IMR-90 (cell line): ENCODE measurements around the gene SEZ6L. TPM values are rescaled to one million over a fixed set of nuclear protein-coding genes. Genes with fewer than 3 reads are reported as not detected.

ENCODE experiments used
- ATAC-seq: fragments of 200-7000 bp; cut with Tn5 transposase; 2 replicates; pipeline ENCODE4 v1.9.1; 2020; ENCODE audit warnings: low read depth, mild to moderate bottlenecking, moderate library complexity
- BruUV-seq: library from RNA; stranded (reverse); fragments of 400-500 nt; replicated peaks from 2 replicates; lab custom pipeline; 2021; lab: Mats Ljungman, UMichigan
- CTCF ChIA-PET: fragments of 300-600 bp; formaldehyde crosslinking; extraction: SDS; loops from one replicate; lab custom pipeline; 2021; ENCODE audit warnings: antibody characterized with exemption; lab: Yijun Ruan, JAX
- POLR2A ChIA-PET: fragments of 300-600 bp; sonication (Branson Sonifier 250); formaldehyde crosslinking; loops from one replicate; lab custom pipeline; 2022; ENCODE audit warnings: antibody characterized with exemption; ENCODE audit not compliant: unreplicated experiment; lab: Charles Lee
- DNase-seq: peaks from one replicate; pipeline ENCODE4 v3.0.0; 2013
- H2AFZ ChIP-seq: replicated peaks from 2 replicates; pipeline ENCODE3; 2013; ENCODE audit warnings: low read length, mild to moderate bottlenecking; ENCODE audit not compliant: poor library complexity
- H2AK5ac ChIP-seq: 2 replicates; pipeline ENCODE4 v1.6.1; 2013; ENCODE audit warnings: low read depth, low read length, inconsistent platforms
- H2AK9ac ChIP-seq: replicated peaks from 2 replicates; pipeline ENCODE3; 2013; ENCODE audit warnings: mild to moderate bottlenecking, low read depth, low read length, moderate library complexity; ENCODE audit not compliant: poor library complexity
- H2BK120ac ChIP-seq: 2 replicates; pipeline ENCODE4 v1.6.1; 2013; ENCODE audit warnings: low read depth, low read length, inconsistent platforms
- H2BK15ac ChIP-seq: 3 replicates; pipeline ENCODE4 v1.6.1; 2013; ENCODE audit warnings: low read depth, low read length, inconsistent platforms
- H2BK20ac ChIP-seq: 2 replicates; pipeline ENCODE4 v1.6.1; 2013; ENCODE audit warnings: low read depth, mild to moderate bottlenecking, inconsistent platforms, low read length, moderate library complexity
- H2BK5ac ChIP-seq: 2 replicates; pipeline ENCODE4 v1.6.1; 2013; ENCODE audit warnings: mild to moderate bottlenecking, low read depth, low read length, inconsistent platforms; ENCODE audit not compliant: poor library complexity, severe bottlenecking
- H3K14ac ChIP-seq: replicated peaks from 2 replicates; pipeline ENCODE4 v1.6.1; 2013; ENCODE audit warnings: low read depth, low read length, inconsistent platforms
- H3K18ac ChIP-seq: 2 replicates; pipeline ENCODE4 v1.6.1; 2013; ENCODE audit warnings: low read depth, low read length, control low read depth
- H3K23ac ChIP-seq: 2 replicates; pipeline ENCODE4 v1.6.1; 2013; ENCODE audit warnings: low read depth, low read length, inconsistent platforms
- H3K27ac ChIP-seq: 2 replicates; pipeline ENCODE4 v1.5.1; 2013; ENCODE audit warnings: mild to moderate bottlenecking, control low read depth, low read length; ENCODE audit not compliant: insufficient read depth
- H3K27me3 ChIP-seq: 2 replicates; pipeline ENCODE4 v1.6.1; 2013; ENCODE audit warnings: low read length; ENCODE audit not compliant: control insufficient read depth, insufficient read depth
- H3K36me3 ChIP-seq: 2 replicates; pipeline ENCODE4 v1.6.1; 2013; ENCODE audit warnings: low read length, mixed read lengths; ENCODE audit not compliant: control insufficient read depth, insufficient read depth
- H3K4ac ChIP-seq: 2 replicates; pipeline ENCODE4 v1.6.1; 2013; ENCODE audit warnings: low read depth, low read length, inconsistent platforms
- H3K4me1 ChIP-seq: 2 replicates; pipeline ENCODE4 v1.6.1; 2013; ENCODE audit warnings: low read length, mixed read lengths; ENCODE audit not compliant: control insufficient read depth, insufficient read depth
- H3K4me2 ChIP-seq: 2 replicates; pipeline ENCODE4 v1.6.1; 2013; ENCODE audit warnings: low read depth, mild to moderate bottlenecking, control low read depth, low read length, moderate library complexity
- H3K4me3 ChIP-seq: 2 replicates; pipeline ENCODE4 v1.5.1; 2013; ENCODE audit warnings: low read depth, mild to moderate bottlenecking, control low read depth, low read length, moderate library complexity; ENCODE audit not compliant: insufficient read depth
- H3K56ac ChIP-seq: 2 replicates; pipeline ENCODE4 v1.6.1; 2013; ENCODE audit warnings: low read length, inconsistent platforms; ENCODE audit not compliant: insufficient read depth; ENCODE audit errors: extremely low read depth
- H3K79me1 ChIP-seq, 2 experiments: 2 replicates each; pipeline ENCODE4 v1.6.1; 2013; ENCODE audit warnings: low read length in 2 of 2, inconsistent platforms in 1 of 2, low read depth in 1 of 2
- H3K9ac ChIP-seq: 2 replicates; pipeline ENCODE4 v1.6.1; 2013; ENCODE audit warnings: low read depth, low read length, control low read depth
- H3K9me1 ChIP-seq: 2 replicates; pipeline ENCODE4 v1.6.1; 2013; ENCODE audit warnings: low read length, inconsistent platforms; ENCODE audit not compliant: insufficient read depth
- H3K9me3 ChIP-seq: 2 replicates; pipeline ENCODE4 v1.6.1; 2013; ENCODE audit warnings: low read length; ENCODE audit not compliant: control insufficient read depth, insufficient read depth
- H4K20me1 ChIP-seq: 2 replicates; pipeline ENCODE4 v1.6.1; 2013; ENCODE audit warnings: low read length, inconsistent platforms; ENCODE audit not compliant: insufficient read depth
- H4K5ac ChIP-seq: 2 replicates; pipeline ENCODE4 v1.6.1; 2013; ENCODE audit warnings: mild to moderate bottlenecking, low read depth, low read length, control low read depth
- H4K8ac ChIP-seq, 2 experiments: 2 replicates each; pipeline ENCODE4 v1.6.1; 2013; ENCODE audit warnings: low read depth in 2 of 2, low read length in 2 of 2, control low read depth in 1 of 2, inconsistent platforms in 1 of 2
- H4K91ac ChIP-seq: 2 replicates; pipeline ENCODE4 v1.6.1; 2013; ENCODE audit warnings: low read depth, low read length, inconsistent platforms; ENCODE audit not compliant: insufficient read depth
- CHD1 ChIP-seq: IDR thresholded peaks from 2 replicates; pipeline ENCODE4 v1.6.1; 2012; ENCODE audit warnings: low read depth, low read length, improper control_type of control experiment
- CTCF ChIP-seq: conservative IDR thresholded peaks from 2 replicates; pipeline ENCODE4 v1.5.1; 2012; ENCODE audit warnings: mild to moderate bottlenecking, low read depth, low read length, improper control_type of control experiment
- ELK1 ChIP-seq: fragments of 150-350 bp; IDR thresholded peaks from 2 replicates; pipeline ENCODE4 v1.6.1; 2016; ENCODE audit warnings: low read depth, mild to moderate bottlenecking, low read length, moderate library complexity, borderline replicate concordance
- MAFK ChIP-seq: IDR thresholded peaks from 2 replicates; pipeline ENCODE4 v1.6.1; 2012; ENCODE audit warnings: low read depth, low read length, improper control_type of control experiment
- NFE2L2 ChIP-seq: fragments of 150-350 bp; IDR thresholded peaks from 2 replicates; pipeline ENCODE4 v1.6.1; 2016; ENCODE audit warnings: low read depth, mild to moderate bottlenecking, low read length
- RAD21 ChIP-seq: IDR thresholded peaks from 2 replicates; pipeline ENCODE4 v1.6.1; 2012; ENCODE audit warnings: low read length, improper control_type of control experiment
- RCOR1 ChIP-seq: IDR thresholded peaks from 2 replicates; pipeline ENCODE4 v1.6.1; 2012; ENCODE audit warnings: mild to moderate bottlenecking, low read length, improper control_type of control experiment; ENCODE audit not compliant: insufficient replicate concordance
- RFX5 ChIP-seq: IDR thresholded peaks from 2 replicates; pipeline ENCODE4 v1.8.0; 2012; ENCODE audit warnings: low read depth, mild to moderate bottlenecking, low read length, moderate library complexity
- SMC3 ChIP-seq: fragments of 150-350 bp; IDR thresholded peaks from 2 replicates; pipeline ENCODE4 v1.6.1; 2016; ENCODE audit warnings: low read depth, mild to moderate bottlenecking, antibody characterized with exemption, low read length, moderate library complexity
- USF2 ChIP-seq: fragments of 150-350 bp; IDR thresholded peaks from 2 replicates; pipeline ENCODE4 v1.6.1; 2017; ENCODE audit warnings: mild to moderate bottlenecking, antibody characterized with exemption, low read length, low read depth
- WGBS, 2 experiments: methylation state at CpG; one replicate each; pipeline versions ENCODE4 v1.1.5 to v1.1.7; 2013; ENCODE audit warnings: missing lambda C conversion rate in 2 of 2; ENCODE audit not compliant: insufficient read length in 1 of 2; ENCODE audit errors: extremely low coverage in 2 of 2; 5-methylcytosine and 5-hydroxymethylcytosine counted together
- dilution Hi-C: fragments of 300-500 bp; cut with HindIII; formaldehyde crosslinking; loops from one replicate; pipeline ENCODE4 v1.14.3; 2018; ENCODE audit warnings: low sequenced_read_pairs; ENCODE audit not compliant: unreplicated experiment
- in situ Hi-C: fragments of 300-500 bp; cut with MboI; formaldehyde crosslinking; loops from 3 replicates; pipeline ENCODE4 v1.14.3; 2019; ENCODE audit warnings: low sequenced_read_pairs, inconsistent platforms, mixed read lengths
- intact Hi-C: fragments of 100-400 bp; cut with micrococcal nuclease; formaldehyde crosslinking; loops from 2 replicates; pipeline ENCODE4 v1.10.0; 2022
- polyA plus RNA-seq, 3 experiments: library from polyadenylated mRNA; depleted of rRNA; stranded (reverse); fragments of >200 nt; gene quantifications; 2 replicates each; pipeline ENCODE4 v1.2.3, GENCODE V29; 2012; ENCODE audit warnings: low replicate concordance in 1 of 3
- total RNA-seq: library from RNA; depleted of rRNA; stranded (reverse); fragments of >200 nt; gene quantifications from 2 replicates; pipeline ENCODE4 v1.2.3, GENCODE V29; 2012

SEZ6L gene
- total and polyA plus RNA-seq, 2 of the 4 experiments (the other 2 are of a cell fraction): not detected

GRCh38 chr22:26385164-26385563 is 215.9 kb downstream of the SEZ6L start:
- H4K8ac ChIP-seq: no peak overlapping the region
- TF ChIP-seq NFE2L2: no peak
- no peak for TF ChIP-seq USF2
- TF ChIP-seq RCOR1: no peak
- no peak for TF ChIP-seq RAD21
- TF ChIP-seq CTCF: no peak
- TF ChIP-seq CHD1: no peak
- no peak for TF ChIP-seq ELK1
- no peak for TF ChIP-seq MAFK
- TF ChIP-seq SMC3: no peak
- no peak for TF ChIP-seq RFX5
- no peak overlapping the region for H3K4me2 ChIP-seq
- BruUV-seq: no TSS peak
- H3K14ac ChIP-seq: no peak overlapping the region
- no peak overlapping the region for H2AFZ ChIP-seq
- no peak overlapping the region for H2BK20ac ChIP-seq
- H3K4me3 ChIP-seq: no peak overlapping the region
- no peak overlapping the region for H2AK5ac ChIP-seq
- H3K9me3 ChIP-seq: no peaks in the 10 kb centered on the region
- ATAC-seq (no peak), DNase-seq (no peak)
- H3K36me3 ChIP-seq: no peaks in the 10 kb centered on the region
- H3K4ac ChIP-seq: no peak overlapping the region
- in situ Hi-C loops (no loop called here), intact Hi-C loops (no loop called here), dilution Hi-C loops (no loop called here)
- H3K79me1 ChIP-seq: no peaks in the 10 kb centered on the region
- no peak overlapping the region for H4K91ac ChIP-seq
- H3K9ac ChIP-seq: no peak overlapping the region
- H4K20me1 ChIP-seq: no peaks in the 10 kb centered on the region
- no peaks in the 10 kb centered on the region for H3K4me1 ChIP-seq
- peaks cover 15% of the 10 kb centered on the region for H3K27me3 ChIP-seq
- H3K56ac ChIP-seq: no peak overlapping the region
- H4K5ac ChIP-seq: no peak overlapping the region
- no CpG with 5 or more reads among the region's 1 CpG for WGBS, 2 experiments
- CTCF ChIA-PET: no interaction called here
- no peak overlapping the region for H2AK9ac ChIP-seq
- no peak overlapping the region for H3K23ac ChIP-seq
- no peaks in the 10 kb centered on the region for H3K9me1 ChIP-seq
- H2BK5ac ChIP-seq: no peak overlapping the region
- H2BK15ac ChIP-seq: no peak overlapping the region
- no peak overlapping the region for H2BK120ac ChIP-seq
- POLR2A ChIA-PET: no interaction called here
- no peak overlapping the region for H3K27ac ChIP-seq
- no peak overlapping the region for H3K18ac ChIP-seq
